NCI-H510A (cell line): Measurements from ENCODE around the gene CORO1A.
"Not testable (repeated sequence)": the region's sequence is repeated elsewhere in the genome, so short reads cannot be mapped to it uniquely, and the experiment has no call there.

Experiments
- DNase-seq: peaks from one replicate; lab custom pipeline; 2025; lab: John Stamatoyannopoulos, UW

Gene CORO1A

DNA sequence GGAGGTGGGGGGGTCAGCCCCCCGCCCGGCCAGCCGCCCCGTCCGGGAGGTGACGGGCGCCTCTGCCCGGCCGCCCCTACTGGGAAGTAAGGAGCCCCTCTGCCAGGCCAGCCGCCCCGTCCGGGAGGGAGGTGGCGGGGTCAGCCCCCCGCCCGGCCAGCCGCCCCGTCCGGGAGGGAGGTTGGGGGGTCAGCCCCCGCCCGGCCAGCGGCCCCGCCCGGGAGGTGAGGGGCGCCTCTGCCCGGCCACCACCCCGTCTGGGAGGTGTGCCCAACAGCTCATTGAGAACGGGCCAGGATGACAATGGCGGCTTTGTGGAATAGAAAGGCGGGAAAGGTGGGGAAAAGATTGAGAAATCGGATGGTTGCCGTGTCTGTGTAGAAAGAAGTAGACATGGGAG lies 13.3 kb upstream of the CORO1A start:
- DNase-seq: not testable (repeated sequence)

DNA sequence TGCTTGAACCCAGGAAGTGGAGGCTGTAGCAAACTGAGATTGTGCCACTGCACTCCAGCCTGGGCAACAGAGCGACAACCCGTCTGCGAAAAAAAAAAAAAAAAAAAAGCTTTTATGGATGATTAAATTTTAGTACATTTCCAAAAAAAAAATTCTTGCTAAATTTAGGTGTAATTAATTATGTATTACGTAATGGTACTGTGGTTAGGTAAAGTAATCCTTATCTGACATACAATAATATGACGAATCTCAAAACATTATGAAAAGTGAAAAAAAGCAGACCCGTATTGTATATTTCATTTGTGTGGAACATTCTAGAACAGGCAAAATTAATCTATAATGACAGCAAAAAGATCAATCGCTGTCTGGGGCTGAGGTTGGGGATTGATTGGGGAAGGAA lies 10.3 kb upstream of the CORO1A start:
- no peak for DNase-seq

DNA sequence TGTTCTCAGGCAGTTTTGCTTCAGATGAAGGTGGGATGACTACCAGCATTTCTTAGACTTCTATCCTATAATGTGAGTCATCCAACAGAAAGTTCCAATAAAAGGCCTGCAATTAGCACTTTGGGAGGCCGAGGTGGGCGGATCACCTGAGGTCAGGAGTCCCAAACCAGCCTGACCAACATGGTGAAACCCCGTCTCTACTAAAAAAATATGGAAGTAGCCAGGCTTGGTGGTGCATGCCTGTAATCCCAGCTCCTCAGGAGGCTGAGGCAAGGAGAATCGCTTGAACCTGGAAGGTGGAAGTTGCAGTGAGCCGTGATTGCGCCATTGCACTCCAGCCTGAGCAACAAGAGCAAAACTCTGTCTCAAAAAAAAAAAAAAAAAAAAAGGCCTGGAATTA lies 6.5 kb upstream of the CORO1A start:
- DNase-seq: not testable (repeated sequence)

DNA sequence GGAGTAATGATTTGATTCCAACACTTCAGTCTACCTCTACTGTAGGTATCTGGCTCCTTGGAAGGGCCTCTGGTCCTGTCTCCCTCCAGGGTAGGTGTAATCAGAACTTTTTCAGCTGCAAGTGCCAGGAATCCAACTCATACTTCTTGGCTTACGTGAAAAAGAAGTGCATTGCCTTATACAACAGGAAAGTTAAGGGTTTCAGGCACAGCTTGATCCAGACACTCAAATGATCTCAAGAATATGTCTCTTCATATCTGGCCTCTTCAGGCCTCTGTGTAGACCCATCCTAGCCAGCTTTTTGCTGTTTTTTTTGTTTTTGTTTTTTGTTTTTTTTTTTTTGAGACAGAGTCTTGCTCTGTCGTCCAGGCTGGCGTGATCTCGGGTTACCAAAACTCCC lies 4.2 kb upstream of the CORO1A start:
- no peak for DNase-seq

DNA sequence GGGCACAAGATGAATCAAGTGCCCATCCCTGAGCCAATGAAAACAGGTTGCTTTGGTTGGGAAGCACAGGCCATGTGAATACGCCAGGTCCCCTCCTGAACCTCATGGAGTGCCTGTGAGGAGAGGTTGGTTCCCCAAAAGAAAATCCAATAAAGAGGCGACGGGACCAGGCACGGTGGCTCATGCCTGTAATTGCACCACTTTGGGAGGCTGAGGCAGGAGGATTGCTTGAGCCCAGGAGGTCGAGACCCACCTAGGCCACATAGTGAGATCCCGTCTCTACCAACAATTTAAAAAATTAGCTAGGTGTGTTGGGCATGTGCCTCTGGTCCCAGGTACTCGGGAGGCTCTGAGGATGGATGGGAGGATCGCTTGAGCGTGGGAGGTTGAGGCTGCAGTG lies 3.5 kb upstream of the CORO1A start:
- DNase-seq: no peak

DNA sequence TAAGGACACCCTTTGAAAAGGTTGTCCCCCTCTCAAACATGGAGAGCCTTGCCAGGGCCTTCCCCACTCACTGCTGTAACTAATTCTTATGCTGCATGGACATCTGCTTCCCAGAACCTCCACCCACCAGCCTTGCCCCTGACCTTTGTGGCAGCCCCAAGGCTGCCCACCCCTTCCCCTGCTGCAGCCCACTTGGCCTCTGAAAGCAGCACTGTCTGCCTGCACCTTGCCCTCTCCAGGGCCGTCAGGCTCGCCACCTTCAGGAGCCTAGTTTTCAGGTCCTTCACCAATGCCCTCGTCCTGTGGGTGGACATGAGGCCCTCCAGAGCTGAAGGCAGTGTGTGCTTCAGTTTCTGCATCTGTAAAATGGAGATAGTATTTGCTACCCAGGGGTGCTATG lies 2.7 kb upstream of the CORO1A start:
- no peak for DNase-seq

DNA sequence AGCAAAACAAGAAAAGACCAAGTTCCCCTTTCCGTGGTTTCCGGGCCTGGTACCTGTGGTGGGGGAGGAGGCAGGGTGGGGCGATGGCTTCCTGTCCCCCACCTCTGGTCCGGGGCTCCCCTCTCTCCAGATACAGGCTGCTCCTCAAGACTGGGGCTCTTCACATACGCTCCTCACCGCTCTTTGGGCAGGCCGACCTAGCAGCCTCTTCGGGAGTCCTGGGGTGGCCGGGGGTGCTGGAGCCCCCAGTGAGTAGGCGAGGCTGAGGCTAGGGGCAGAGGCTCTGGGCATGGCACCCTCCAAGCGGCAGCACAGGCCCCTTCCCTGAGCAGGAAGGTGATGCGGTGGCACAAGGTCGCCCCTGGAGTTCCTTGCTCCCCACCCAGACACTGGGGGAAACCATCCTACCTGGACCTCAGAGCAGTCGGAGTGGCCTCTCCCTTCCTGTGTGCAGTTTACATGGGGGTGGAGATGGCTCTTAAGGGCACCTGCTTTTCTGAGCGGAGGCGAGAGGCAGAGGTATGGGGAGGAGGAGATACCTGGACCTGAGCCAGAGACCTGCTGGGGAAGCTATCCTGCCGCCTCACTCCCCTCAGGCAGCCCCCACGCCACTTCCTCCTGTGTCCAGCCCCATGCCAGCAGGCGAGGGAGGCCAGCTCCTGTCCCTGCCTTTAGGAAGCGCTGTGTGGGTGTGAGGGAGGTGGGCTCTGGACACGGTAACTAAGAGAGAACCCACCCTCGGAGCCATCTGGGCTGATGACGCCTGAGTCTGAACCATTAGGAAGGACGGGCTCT lies 891 bp downstream of the CORO1A start:
- peak; percentile 93 for DNase-seq

DNA sequence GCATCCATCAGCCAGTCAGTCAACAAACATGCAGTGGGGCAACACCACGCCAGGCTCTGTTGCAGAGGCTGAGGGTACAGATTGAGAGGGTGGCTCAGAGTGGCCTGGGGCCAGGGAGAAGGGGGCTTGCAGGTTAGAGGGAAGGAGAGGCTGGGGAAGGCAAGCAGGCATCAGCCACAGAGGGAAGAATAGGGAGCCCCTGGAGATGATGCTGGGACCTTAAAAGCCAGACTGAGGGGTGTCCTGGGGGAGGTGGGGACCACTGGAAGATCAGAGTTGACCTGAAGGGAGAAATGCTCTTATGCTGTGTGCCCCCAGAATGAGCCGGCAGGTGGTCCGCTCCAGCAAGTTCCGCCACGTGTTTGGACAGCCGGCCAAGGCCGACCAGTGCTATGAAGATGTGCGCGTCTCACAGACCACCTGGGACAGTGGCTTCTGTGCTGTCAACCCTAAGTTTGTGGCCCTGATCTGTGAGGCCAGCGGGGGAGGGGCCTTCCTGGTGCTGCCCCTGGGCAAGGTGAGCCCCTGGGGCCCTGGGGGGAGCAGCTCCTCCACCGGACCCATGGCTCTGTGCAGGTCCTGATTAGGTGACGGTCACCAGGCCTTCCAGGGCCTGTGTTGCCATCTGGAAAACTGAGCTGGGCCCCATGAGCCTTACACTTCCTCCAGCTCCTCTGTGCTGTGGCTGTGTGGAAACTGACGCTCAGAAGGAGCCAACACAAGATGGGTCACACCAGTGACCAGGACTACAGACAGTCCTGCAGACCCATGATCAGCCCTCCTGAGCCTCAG lies 1.7 kb downstream of the CORO1A start:
- no peak for DNase-seq

DNA sequence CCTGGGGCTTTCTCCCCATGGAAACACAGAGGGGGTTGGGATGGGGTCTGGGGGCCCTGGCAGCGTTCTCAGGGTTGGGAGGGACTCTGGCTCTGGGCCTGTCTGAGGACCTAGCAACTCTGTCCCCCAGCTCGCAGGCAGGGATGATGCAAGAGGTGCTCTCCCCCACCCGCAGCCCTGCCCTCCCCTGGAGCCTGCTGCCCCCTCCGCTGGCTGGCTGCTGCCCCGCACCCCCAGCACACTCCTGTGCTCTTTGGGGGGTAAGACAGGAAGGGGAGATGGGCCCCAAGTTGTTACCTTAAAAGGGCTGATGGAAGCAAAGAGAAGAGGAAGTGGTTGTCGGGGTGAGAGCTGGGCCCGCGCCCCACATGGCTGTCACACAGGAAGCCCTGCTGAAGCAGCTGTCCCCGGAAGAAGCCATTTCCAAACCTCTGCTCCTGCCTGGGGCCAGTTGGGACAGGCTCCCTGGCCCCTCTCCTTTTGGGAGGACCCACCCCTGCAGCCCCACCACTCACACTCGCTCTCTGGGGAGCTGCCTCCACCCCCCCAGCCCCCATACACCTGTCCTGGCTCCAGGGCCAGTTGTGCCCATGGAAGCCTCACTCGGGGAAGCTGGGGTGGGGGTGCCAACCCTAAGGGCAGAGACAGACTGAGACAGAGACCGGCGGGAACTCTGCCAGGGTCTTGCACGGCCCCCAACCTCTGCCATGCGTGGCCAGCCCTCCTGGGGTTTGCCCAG lies 2.5 kb downstream of the CORO1A start:
- DNase-seq: no peak

DNA sequence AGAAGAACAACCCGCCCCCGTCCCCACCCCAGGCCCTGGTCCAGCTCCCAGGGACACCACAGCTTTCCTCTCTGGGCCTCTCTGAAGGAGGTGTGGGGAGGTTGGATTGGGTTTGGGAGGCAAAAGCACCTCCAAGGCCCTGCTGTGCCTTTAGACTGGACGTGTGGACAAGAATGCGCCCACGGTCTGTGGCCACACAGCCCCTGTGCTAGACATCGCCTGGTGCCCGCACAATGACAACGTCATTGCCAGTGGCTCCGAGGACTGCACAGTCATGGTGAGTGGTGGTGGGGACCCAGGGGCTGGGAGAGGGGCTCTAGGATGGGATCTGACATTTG lies 3.0 kb downstream of the CORO1A start:
- no peak for DNase-seq

DNA sequence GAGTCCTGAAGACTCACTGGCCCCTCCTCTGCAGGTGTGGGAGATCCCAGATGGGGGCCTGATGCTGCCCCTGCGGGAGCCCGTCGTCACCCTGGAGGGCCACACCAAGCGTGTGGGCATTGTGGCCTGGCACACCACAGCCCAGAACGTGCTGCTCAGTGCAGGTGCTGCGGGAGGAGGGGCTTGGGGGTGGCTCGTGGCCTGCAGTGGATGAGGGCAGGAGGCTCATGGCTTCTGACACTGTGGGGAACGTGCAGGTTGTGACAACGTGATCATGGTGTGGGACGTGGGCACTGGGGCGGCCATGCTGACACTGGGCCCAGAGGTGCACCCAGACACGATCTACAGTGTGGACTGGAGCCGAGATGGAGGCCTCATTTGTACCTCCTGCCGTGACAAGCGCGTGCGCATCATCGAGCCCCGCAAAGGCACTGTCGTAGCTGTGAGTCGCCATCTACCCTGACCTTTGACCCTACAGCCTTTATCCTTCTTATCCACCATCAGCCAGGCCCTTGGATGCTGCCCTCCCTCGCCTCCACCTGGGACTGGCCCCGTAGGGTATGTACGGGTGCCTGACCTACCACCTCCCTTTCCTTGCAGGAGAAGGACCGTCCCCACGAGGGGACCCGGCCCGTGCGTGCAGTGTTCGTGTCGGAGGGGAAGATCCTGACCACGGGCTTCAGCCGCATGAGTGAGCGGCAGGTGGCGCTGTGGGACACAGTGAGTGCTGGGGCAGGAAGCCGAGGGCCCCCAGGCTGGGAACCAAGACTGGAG lies 3.6 kb downstream of the CORO1A start:
- DNase-seq: no peak

DNA sequence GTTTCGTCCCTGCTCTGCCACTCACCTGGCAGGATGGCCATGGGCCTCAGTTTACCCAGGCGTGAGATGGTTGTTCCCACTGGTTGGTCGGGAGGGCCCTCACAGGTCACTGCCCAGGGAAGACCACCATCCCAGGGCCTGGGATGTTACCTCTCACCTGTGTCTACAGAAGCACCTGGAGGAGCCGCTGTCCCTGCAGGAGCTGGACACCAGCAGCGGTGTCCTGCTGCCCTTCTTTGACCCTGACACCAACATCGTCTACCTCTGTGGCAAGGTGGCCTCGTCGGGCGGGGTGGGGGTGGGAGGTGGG lies 4.1 kb downstream of the CORO1A start:
- DNase-seq: no peak

DNA sequence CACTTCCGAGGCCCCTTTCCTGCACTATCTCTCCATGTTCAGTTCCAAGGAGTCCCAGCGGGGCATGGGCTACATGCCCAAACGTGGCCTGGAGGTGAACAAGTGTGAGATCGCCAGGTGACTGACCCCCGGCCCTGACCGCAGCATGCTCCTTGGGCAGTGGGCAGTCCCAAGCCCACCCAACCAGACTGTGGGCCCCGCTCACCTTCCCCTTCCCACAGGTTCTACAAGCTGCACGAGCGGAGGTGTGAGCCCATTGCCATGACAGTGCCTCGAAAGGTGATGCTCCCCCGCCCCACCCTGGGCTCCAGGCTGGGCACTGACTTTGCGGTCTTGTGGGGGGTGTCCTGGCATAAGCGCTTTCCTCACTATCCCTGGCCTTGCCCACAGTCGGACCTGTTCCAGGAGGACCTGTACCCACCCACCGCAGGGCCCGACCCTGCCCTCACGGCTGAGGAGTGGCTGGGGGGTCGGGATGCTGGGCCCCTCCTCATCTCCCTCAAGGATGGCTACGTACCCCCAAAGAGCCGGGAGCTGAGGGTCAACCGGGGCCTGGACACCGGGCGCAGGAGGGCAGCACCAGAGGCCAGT lies 4.7 kb downstream of the CORO1A start:
- no peak for DNase-seq

DNA sequence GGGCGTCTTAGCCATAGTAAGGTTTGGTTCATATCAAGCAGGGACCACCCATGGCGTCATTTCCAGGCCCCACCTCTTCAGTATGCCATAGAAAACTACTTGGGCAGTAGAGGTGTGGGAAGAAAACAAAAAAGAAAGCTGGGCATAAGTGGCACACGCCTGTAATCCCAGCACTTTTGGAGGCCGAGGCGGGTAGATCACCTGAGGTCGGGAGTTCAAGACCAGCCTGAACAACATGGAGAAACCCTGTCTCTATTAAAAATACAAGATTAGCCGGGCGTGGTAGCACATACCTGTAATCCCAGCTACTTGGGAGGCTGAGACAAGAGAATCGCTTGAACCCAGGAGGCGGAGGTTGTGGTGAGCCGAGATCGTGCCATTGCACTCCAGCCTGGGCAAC lies 7.8 kb downstream of the CORO1A start:
- not testable (repeated sequence) for DNase-seq

DNA sequence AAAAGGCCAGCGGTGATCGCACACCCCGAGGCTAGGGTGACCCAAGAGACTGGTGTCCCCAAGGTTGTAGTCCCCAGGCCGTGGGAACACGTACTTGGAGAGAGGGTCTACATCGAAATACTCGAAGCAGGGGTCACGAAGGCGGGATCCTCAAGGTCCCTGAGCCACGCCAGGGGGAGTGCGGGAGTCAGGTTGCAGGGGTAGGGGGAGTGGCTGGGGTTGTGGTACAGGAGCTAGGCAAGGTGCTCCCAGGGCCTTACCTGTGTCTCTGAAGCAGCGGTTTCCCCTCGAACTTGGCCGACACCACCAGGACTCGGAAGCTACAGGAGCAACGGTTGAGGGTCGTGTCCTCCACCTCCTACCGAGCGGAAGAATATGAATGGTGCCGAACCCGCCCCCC lies 9.7 kb downstream of the CORO1A start:
- DNase-seq: not testable (repeated sequence)

DNA sequence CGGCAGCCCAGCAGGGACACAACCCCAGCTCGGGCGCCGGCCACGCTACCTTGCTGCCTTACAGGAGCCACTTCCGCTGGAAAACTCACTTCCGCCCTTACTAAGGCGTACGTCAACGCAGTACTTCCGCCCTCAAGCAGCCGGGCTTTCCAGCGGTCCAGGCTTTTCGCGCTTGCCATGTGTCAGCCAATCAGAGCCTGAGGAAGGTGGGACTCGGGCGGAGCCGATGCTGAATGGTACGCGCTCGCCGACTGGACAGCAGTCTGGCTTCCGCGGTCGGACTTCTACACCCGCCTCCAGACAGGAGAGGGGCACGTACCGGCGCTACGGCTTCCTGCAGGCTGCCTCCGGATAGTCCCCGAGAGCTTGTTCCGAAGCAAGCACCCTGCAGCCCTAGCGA lies 10.2 kb downstream of the CORO1A start, which contains the start of the genes BOLA2B and SLX1A:
Gene BOLA2B, minus strand, starts transcription at position 52 of the 400 bp plus-strand sequence. CDS start 71 bp downstream, outside the sequence.
Gene SLX1A, plus strand, starts transcription at position 261 of the 400 bp plus-strand sequence. CDS start 210 bp downstream, outside the sequence.
- DNase-seq: not testable (repeated sequence)

DNA sequence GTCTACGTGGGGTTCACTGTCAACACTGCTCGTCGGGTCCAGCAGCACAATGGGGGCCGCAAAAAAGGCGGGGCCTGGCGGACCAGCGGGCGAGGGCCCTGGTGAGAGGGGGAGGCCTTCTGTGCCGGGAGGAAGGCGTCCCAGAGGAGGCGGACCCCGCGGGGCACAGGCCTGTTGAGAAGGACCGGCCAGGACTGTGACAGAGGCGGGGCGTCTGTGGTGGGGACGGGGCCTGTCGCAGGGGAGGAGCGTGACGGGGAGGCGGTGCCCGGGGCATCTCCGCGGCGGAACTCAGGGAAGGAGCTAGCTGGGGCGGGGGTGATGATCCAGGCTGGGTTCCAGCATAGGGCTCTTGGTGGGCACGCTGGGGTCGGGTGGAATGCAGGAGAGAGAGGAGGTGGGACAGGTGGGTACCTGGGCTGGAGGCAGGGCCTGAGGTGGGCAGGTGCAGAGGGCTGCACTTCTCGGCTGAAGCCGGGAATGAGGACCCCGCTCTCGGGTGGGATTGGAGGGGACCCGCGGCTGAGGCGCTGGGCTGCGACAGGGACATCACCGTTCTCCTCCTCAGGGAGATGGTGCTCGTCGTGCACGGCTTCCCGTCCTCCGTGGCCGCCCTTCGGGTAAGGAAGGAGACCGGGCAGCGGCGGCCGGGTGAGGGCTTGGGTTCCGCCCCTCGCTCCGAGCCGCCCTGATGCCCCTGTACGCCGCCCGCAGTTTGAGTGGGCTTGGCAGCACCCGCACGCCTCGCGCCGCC lies 10.9 kb downstream of the CORO1A start:
- not testable (repeated sequence) for DNase-seq

DNA sequence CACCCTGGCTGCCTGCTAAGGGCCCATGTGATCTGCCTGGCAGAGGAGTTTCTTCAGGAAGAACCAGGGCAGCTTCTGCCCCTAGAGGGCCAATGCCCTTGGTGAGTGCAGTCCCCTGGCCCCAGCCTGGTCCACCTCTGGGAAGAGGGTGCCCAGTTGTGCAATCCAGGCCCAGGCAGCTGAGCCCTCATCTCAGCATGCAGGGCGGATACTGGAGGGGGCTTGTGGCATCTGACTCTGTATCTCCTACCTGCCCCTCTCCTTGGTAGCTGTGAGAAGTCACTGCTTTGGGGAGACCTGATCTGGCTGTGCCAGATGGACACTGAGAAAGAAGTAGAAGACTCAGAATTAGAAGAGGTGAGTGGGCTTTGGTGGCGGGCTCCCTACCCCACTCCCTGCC lies 13.6 kb downstream of the CORO1A start:
- DNase-seq: not testable (repeated sequence)

DNA sequence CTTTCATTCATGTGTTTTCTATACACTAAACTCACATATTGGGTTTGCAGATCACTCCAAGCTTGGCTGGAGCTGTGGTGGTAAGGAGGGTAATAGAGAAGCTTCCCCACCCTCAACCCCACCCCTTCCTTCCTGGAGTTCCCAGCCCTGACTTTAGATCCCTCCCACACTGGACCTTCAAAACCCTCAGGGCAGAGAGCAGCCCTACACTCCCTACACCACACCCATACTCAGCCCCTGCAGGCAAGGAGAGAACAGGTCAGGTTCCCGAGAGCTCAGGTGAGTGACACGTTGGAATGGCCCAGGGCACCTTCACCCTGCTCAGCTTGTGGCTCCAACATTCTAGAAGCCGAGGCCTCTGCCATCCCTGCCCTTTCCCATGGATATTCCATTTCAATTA lies 15.6 kb downstream of the CORO1A start, which contains the start of gene SULT1A3:
Gene SULT1A3, plus strand, starts transcription at position 207 of the 400 bp plus-strand sequence. CDS start 1,474 bp downstream, outside the sequence.
- DNase-seq: not testable (repeated sequence)

DNA sequence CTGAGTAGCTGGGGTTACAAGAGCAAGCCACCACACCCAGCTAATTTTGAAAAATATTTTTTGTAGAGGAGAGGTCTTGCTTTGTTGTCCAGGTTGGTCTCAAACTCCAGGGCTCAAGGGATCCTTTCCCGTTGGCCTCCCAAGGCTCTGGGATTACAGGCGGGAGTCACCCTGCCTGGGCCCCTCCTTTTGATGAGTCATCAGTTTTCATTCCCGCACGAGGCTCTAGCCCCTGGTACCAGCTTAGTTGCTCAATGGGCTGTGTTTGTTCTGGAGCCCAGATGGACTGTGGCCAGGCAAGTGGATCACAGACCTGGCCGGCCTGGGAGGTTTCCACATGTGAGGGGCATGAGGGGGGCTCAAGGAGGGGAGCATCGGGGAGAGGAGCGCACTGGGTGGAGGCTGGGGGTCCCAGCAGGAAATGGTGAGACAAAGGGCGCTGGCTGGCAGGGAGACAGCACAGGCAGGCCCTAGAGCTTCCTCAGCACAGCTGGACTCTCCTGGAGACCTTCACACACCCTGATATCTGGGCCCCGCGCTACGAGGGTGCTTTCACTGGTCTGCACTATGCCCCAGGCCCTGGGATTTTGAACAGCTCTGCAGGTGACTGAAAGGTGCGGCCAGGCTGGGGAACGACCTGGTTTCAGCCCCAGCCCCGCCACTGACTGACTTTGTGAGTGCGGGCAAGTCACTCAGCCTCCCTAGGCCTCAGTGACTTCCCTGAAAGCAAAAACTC lies 16.4 kb downstream of the CORO1A start:
- DNase-seq: not testable (repeated sequence)
